C4-2B (cell line): ENCODE measurements around the gene RTL9.

Experiments used
- ZFX ChIP-seq: fragments of 450-650 bp; IDR thresholded peaks from 2 replicates; pipeline ENCODE4 v1.6.1; 2017
- TF ChIP-seq, protein P1 (sequence below): fragments of 450-650 bp; conservative IDR thresholded peaks from 2 replicates; pipeline ENCODE4 v1.5.1; 2017; ENCODE audit warnings: mild to moderate bottlenecking

DNA sequence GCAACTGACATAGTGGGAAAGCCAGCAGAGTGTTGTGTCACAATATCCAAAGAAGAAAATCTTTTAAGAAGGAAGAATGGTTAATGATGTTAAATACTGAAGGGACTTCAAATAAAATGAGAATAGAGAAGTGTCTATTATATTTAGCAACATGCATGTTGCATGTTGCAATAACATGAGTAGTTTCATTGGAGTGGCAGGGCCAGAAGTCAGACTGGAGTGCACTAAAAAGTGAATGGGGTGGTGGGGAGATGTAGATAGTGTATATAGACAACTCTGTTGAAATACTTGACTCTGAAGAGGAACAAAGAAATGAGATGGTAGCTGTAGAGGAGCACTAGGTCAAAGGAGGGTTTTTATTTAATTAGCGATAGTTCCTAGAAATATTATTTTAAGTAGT, 31.3 kb upstream of the RTL9 start:
- no peak for TF ChIP-seq ZFX
- TF ChIP-seq, protein P1, sequence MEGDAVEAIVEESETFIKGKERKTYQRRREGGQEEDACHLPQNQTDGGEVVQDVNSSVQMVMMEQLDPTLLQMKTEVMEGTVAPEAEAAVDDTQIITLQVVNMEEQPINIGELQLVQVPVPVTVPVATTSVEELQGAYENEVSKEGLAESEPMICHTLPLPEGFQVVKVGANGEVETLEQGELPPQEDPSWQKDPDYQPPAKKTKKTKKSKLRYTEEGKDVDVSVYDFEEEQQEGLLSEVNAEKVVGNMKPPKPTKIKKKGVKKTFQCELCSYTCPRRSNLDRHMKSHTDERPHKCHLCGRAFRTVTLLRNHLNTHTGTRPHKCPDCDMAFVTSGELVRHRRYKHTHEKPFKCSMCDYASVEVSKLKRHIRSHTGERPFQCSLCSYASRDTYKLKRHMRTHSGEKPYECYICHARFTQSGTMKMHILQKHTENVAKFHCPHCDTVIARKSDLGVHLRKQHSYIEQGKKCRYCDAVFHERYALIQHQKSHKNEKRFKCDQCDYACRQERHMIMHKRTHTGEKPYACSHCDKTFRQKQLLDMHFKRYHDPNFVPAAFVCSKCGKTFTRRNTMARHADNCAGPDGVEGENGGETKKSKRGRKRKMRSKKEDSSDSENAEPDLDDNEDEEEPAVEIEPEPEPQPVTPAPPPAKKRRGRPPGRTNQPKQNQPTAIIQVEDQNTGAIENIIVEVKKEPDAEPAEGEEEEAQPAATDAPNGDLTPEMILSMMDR: no peak
